EH (cell line): Measurements from ENCODE around the gene THSD4.

Experiments used
- DNase-seq: peaks from one replicate; pipeline ENCODE4 v3.0.0-alpha.2; 2015; ENCODE audit warnings: low read depth

Gene THSD4

DNA sequence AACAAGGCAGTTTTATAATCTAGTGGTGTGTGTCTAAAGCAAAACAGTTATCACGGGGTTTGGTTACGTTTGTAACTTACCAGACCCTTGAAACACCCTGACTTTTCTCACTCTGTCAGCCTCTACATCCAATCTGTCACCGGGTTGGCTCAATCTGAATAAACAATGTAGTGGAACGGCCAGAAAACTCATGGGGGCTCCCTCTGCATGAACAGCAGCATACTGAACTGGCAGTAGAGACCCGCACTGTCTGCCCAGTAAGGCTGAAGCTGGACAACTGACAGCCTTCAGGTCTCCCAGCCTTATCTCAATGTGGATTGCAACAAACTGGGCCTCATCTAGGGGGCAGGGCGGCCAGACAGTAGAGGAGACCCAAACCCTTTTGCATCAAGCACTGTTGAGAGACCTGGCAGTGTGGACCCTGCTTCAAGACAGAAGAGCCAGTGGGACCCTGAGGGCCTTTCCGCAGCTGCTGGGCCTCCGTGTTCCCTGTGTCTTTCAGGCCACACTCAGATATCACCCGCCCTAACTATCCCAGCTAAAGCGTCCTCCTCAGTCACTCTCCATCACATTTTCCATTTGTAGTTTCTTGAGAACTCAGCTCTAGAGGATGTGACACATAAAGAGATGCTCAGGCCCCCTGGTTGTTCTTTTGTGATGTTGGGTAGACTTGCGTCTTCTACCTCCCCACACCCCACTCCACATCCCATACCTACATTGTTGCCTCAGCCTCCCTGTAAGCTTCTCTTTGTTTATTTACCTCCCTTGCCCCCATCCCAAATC is 513.9 kb downstream of the THSD4 start:
- no peak for DNase-seq

DNA sequence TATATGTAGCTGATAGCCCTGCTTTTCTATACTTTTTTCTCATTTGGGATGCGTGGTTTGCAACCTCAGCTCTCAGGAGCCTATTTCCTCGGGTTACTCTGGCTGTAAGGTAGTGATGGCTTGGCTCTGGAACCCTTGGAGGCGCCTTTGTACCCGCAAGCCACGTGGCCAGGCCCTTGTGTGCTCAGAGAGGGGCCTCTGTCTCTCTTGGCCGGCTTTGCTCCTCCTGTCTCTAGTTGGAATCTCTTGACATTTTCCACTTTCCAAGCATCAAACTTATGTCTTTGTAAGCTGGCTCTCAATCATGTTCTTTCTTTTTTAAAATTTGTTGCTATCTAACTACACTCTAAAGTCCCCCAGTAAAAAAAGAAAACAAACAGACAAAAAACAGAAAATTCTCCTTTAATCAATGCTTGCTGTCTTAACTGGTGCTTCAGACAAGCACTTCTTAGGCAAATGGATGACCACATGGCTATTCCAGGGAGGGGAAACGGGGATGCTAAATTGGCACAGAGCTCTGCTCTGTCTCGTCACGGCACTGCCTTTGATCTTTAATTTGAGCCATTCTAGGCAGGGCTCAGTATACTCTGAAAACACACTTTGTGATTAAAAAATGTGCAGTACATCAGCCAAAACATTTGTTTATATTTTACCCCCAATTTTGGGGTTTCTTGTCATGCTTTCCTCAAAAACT is 514.7 kb downstream of the THSD4 start:
- no peak for DNase-seq

DNA sequence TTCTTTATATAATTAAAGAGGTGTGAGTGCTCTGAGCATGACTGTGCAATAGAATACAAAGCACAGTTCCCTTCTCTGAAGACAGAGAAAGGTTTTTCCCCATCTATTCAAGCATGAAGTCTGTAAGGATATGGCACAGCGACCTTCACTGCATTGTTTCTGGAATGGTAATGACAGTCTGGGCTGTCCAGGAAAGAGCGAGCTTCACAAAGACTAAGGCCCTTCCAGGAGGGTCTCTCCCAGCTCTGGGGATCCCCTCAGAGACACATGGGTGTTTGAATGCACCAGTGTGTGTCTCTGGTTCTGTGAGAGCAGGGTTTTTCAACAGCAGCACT is 515.2 kb downstream of the THSD4 start:
- no peak for DNase-seq

DNA sequence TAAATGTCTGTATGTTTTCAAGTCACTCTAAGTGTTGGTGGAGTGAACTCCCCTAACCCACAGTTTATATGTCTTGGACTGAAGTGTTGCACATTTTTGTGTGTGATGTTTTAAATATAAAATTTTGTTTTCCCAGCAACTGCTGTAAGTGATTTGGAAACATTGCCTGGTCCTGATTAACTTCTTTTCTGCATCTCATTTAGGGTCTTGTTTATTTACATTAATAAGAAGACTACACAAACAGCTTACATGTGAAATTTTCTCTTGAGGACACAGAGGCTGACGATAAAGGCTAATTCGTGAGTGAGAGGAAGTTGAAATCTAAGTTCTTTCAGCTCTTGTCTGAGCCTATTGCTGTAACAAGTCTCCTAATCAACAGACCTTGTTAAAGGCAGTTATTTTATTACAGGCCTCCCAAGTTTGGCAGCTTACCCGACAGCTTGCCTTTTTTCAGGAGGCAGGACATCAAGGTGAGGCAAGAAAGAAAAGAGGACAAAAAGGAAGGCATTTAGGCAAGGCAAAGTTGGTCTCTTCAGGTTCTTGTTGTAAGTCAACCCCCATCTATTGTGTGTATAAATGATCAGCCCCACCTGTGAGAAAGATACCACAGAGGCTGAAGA is 517.4 kb downstream of the THSD4 start:
- DNase-seq: no peak

DNA sequence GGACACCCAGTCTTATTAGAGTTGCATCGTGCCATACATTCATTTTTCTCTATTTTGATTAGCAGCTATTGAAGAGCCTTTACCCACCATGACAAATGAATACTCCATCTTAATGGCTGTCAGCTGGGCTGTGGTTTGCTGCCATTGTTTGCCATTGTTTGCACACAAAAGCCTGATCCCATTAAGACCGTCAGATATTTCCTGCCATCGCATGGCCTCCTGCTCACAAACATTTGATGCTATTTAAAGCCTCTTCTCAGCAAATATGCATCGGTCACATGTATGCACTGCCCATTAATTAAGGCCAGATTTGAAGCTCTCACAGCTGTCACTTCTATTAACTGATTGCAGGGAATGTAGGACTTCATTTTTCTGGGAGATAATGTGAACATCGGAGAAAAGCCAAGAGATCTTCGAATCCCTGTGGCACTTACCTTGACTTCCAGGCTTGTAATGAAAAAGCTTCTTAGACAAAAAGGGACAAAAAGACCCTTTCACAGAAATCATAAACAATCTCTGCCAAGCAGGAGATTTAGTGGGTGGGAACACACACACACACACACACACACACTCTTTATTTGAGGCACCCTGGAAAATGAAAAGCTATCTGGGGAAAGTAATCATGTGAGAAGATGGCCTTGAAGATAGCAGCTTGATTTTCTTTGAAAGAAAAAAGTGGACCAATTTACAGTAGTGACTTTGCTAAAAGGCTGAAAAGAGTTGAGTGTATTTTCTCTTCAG is 519.7 kb downstream of the THSD4 start:
- peak; percentile 87 for DNase-seq

DNA sequence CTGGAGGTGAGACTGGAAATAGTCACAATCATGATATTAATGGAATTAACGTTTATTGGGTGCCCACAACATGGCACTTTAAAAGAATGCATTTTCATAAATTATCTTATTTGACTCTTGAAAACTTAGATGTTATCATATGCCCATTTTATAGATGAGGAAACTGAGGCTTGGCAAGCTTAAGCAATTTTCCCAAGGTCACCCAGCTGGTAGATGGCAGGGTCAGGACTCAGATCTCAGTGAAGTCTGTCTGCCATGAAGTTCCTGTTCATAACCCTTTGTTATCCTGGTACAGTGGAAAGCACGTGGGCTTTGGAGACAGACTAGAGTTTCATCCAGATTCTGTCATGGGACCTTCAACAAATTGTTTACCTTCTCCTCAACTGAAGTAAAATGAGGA is 520.5 kb downstream of the THSD4 start:
- DNase-seq: no peak

DNA sequence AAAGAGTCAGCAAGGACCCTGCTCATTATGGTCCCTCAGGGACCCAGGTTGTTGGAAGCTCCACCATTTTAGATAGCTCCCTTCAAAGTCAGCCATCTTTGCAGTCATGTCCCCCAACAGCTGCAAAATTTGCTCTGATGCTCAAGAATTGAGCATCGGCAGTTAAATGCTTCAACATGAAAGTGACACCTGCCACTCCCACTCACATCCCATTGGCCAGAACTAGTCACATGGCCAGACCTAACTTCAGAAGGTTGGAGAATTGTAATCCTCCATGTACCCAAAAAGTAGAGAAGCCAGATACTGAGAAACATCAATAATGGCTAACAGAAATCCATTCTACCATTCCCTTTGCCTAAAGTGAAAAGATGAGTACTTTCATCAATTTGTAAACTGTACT is 523.6 kb downstream of the THSD4 start:
- DNase-seq: no peak

DNA sequence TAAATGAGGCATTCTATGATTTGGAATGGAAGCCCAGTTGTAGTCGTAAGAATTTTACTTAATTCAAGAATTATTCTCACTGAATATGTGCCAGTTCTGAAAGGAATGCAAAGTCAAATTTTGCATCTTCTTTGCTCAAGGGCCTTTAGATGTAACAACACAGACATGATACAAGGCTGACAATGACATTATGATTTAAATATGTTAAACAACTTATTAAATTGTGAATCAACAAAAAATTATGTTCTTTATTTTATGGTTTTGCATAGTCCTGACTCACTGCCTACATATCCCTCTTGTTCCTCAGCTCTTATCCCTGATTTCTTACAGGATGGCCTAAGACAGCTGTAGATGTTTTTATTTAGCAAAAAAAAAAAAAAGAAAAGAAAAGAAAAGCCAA is 524.2 kb downstream of the THSD4 start:
- DNase-seq: peak; percentile 32

DNA sequence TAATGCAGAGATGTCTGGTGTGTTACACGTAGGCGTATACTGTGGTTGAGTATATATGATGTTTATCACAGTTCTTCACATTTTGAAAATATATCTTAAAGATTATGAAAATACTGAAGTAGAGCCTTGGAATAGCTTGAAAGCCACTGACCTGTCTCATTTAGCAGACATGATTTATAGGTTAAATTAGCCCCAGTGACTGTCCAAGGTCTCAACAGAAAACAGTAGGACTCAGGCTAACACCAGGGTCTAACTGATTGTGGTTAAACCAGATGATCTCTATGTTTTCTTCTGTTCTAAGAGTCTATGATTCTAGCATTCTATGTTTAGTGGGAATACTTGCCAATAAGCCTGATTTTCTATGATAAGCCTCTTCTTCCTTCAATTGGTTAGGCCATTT is 528.6 kb downstream of the THSD4 start:
- DNase-seq: no peak

DNA sequence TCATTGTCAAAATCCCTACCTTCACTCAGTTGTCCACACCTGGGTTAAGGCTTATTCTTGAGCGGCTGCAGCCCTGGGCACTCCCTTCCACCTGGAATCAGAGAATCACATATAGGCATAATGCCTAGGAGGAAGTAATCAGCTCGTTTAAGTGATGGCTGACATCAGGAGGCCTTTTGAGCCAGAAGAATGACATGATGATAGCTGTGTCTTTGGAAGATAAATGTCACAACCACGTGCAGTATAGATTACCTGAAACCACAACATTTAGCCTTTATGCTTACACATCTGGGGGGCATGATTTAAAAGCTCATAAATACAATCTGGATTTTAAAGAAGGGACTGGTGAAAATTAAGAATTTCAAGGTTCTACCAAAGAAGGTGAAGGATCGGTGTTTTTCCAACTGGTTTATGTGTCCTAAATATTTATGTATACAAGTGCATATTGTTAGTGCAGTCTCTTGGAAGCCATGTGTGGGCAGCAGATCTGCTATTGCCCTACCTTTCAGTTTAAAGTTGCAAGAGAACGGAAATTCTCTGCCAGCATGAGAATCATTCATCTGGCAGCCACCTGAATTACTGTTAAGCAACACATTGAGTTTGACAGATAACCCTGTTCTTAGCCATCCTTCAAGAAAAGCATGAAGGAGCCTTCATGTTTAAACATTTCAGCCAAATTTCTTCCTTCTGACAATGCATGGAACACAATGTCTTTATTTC is 531.7 kb downstream of the THSD4 start:
- DNase-seq: no peak

DNA sequence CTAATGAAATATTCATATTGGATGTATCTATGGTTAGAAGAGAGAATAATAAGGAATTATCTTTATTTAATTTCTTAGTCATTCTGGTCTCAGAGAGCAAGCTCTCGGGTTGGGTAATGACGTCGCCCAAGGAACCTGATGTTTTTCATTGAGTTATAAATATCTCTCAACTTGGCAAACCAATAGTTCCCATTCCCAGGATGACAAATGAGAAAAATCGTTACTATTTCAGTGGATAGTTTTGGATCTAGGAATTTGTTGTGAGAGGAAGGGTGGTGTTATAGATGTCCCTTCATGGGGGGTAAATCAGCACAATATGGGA is 532.2 kb downstream of the THSD4 start:
- DNase-seq: peak; percentile 48

DNA sequence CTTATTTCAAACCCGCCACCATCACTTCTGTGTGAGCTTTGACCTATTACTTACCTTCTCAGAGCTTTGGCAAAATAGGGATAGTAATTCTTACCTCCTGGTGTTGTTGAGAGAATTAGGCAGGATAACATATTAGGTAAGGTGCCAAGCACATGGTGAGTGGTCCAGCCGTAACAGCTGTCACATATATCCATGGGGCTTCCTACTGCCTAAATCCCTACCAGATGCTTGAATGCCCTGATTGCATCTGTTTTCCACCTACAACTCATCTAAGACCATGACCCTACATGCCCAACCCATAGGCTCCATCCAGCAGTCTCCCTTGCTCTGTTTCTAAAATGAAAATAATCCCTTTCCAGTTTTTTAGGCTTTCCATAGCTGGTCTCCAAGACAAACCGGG is 532.8 kb downstream of the THSD4 start:
- DNase-seq: no peak

DNA sequence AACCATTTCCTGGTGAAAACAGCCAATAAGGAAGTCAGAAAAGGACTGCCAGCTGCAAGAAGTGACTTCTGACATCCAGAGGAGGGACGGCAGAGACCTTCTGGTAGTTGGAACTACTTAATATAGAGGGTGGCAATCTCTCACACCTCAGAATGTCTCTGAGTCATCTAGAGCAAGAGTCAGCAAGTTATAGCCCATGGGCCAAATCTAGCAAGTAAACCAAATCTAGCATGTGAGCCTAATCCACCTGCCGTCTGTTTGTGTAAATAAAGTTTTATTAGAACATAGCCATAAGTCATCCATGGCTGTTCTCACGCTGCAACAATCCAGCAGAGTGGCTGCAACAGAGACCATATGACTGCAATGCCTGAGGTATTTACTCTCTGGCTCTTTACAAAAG is 534.6 kb downstream of the THSD4 start:
- peak; percentile 23 for DNase-seq

DNA sequence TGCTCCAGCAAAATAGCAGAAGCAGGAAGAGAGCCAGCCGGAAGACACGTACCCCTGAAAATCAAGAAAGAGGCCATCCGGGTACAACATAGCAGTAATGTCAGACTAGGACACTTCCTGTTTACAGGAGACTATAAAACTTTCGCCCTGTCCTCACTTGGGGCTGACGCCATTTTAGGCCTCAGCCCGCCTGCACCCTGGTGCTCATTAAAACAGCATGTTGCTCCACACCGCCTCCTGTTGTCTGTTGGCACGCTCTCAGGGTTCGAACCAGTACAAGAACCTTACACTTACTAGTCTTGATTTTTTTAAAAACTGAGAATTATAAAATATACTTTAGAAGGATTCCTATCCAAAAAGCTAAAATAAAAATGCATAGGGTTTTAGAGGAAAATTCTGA is 535.3 kb downstream of the THSD4 start:
- DNase-seq: no peak

DNA sequence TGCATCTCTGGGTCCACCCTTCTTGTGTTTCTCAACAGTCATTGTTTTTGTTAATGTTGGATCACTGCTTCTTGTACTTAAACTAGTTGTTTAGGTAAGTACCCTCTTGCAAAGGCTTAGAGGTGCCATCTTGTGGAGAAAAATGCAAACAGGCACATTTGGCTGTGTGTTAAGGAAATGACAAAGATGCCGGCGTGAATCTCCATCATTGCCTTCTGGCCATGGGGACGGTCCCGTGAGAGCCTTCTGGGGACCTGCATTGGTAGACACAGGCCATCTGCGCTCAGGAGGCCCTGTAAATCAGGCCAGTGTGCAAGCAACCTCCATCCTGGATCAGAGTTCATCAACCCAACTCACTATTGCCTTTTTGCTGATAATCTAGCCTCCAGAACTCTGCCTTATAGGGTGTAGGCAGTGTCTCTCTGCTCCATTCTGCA is 536.5 kb downstream of the THSD4 start:
- peak; percentile 55 for DNase-seq

DNA sequence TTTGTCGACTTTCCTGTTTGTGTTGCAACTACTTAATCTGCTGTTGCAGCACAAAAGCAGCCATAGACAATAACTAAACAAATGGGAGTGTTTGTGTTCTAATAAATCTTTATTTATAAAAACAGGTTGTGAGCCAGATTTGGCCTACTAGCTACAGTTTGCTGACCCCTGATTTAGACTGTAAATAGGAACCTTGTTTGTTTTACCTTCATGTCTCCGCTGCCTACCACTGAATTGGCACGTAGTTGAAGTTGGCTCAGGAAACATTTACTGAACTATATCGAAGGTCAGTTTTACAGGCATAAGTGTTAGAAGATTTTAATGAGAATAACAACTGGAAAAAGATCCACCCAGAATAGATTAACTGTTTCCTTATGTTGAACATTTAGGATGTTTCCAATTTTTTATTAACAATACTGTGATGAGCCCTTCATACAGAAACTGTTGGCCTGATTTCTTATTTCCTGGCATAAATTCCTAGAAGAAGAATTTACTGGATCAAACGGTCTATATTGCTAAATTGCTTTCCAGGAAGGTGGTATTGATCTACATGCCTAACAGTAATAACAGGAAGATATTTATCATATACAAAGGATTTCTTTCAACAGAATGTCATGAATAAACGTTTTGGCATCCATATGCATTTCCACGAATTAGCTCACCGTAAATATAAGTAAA is 538.9 kb downstream of the THSD4 start:
- no peak for DNase-seq

DNA sequence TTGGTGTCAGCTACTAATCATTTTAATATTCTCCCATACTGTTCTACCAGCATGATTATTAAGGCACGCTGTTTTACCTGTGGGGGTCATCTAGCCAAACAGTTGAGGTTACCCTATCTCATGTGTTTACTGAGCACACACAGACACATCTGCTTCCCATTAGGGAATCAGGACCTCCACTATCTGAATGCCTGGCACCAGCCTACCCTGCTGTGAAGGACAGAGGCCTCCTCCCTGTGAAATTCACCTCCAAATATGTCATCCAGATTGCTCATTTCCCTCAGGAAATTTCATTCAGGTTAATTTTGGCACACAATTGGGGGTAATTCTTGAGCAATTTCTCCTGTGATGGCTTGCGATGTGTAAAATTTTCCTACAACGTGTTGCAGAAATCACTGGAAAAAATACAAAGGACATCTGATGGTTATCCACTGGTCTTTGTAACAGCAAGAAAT is 539.5 kb downstream of the THSD4 start:
- no peak for DNase-seq

DNA sequence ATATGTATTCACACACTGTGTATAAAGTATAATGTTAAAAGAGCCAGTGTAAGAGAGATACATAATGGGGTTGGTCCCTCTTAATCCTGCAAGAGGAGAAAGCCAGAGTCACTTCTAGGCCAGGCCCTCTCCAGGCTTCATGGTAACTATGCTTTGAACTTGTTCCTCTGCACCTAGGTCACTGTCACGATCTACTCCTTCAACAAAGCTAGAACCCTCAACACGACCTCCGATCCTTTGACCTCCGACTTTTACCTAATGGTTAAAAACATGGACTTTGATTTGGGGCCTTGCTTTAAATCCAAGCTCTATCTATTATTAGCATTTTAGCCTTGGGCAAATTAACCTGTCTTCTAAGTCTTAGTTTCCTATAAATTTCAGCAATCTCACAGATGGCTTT is 541.2 kb downstream of the THSD4 start:
- DNase-seq: no peak

DNA sequence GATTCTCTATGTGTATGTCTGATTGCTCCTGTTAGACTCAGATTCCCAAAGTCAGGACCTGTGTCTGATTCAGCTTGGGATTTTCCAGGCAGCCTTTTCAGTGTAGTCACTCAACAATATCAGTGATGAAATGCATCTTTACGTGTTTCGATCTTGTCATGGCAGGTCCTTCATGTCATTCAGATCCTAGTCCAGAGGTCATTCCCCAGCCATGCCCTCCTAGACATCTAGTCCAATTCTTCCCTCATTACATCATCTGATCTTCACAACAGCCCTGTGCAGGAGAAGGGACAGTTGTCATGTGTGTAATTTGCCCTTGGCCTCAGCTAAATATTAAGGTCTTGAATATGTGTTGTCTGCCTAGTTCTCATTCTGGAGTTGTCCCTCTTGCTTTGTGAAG is 541.9 kb downstream of the THSD4 start:
- DNase-seq: no peak

DNA sequence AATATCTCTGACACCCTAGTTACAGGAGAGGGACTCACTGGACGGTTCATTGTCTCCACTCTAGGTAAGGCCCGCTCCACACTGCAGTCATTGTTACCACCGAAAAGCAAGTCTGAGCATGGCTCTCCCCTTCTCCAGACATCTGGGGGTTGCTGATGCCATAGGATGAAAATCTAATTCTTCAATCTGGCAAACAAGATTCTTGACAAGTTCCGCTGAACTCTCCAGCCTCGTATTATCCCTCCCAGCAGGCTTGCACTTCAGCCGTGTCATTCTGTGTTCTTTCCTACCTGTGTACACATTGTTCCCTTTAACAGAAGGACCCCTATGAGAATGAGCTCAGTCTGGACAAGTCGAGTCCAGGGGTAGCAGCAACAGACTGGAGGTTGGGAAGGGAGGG is 542.8 kb downstream of the THSD4 start:
- no peak for DNase-seq
